ENCODE data around the gene OVCH1.

GRCh38 chr12:29405561-29405960 lies 91.9 kb downstream of the OVCH1 start:
- TF ChIP-seq CTCF (conservative IDR thresholded peaks at IDR 0.05; ENCODE audit: low read length): no peak
- no peak for TF ChIP-seq EZH2phosphoT487 (IDR thresholded peaks at IDR 0.05; ENCODE audit: borderline replicate concordance, low read depth, low read length)
